GM21723 (cell line): ENCODE results near the gene ENOX2.
"Not testable (repeated sequence)": the region's sequence is repeated elsewhere in the genome, so short reads cannot be mapped to it uniquely, and the experiment has no call there.

Experiments used
- ATAC-seq: cut with Tn5 transposase; IDR thresholded peaks from one replicate; pipeline ENCODE4 v1.9.1; 2021; ENCODE audit warnings: mild to moderate bottlenecking, moderate library complexity; ENCODE audit not compliant: unreplicated experiment

ENOX2 gene

GRCh38 chrX:130902783-130903613 is at the start of gene ENOX2:
TSS of gene ENOX2 (minus strand) at chrX:130903209. CDS start at chrX:130703216, 199,993 bp downstream.
- peak; percentile 99 for ATAC-seq

DNA sequence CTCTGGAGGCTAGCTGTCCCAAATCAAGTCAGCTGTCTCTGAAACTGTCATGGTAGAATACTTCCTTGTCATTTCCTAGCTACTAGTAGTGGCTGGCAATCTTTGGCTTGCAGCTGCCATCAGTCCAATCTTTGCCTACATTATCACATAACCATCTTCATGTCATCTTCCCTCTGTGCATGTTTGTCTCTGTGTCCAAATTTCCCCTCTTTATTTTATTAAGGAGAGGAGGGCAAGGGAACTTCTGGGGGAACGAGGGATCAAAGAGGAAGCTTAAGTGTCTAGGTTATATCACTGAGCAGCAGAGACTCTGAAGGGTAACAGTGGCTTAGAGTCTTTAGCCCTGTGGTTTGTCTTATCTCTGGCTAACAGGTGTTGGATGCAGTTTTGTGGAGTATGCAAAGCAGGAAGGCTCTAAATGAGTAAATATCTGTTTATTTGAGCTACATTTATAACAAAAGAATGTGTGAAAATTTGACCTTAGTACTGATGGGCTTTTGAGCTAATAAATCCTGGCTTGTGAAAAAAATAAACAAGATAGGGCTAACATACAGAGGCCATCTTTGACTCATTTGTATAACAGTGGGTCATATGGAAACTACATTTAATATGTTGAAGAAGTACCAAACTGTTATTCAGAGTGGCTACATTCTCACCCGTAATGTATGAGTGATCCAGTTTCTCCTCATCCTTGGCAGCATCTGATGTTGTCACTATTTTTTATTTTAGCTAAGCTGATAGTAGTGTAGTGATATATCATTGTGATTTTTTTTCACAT is 49.4 kb upstream of the ENOX2 start:
- ATAC-seq, result peak; percentile 96

GRCh38 chrX:130944230-130944629 is 41.2 kb upstream of the ENOX2 start:
- no peak for ATAC-seq

GRCh38 chrX:130937101-130937500 is 34.1 kb upstream of the ENOX2 start:
- ATAC-seq, result no peak

GRCh38 chrX:130933358-130933757 is 30.3 kb upstream of the ENOX2 start:
- no peak for ATAC-seq

GRCh38 chrX:130920405-130920804 is 17.4 kb upstream of the ENOX2 start:
- ATAC-seq, result not testable (repeated sequence)

GRCh38 chrX:130919676-130920075 is 16.7 kb upstream of the ENOX2 start:
- ATAC-seq, result not testable (repeated sequence)

DNA sequence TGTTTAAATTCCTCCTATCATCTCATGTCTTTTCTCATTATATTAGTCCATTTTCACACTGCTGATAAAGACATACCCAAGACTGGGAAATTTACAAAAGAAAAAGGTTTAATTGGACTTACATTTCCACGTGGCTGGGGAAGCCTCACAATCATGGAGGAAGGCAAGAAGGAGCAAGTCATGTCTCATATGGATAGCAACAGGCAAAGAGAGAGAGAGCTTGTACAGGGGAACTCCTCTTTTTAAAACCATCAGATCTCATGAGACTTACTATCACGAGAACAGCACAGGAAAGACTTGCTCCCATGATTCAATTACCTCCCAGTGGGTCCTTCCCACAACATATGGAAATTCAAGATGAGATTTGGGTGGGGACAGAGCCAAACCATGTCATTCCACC is 15.5 kb upstream of the ENOX2 start:
- not testable (repeated sequence) for ATAC-seq

DNA sequence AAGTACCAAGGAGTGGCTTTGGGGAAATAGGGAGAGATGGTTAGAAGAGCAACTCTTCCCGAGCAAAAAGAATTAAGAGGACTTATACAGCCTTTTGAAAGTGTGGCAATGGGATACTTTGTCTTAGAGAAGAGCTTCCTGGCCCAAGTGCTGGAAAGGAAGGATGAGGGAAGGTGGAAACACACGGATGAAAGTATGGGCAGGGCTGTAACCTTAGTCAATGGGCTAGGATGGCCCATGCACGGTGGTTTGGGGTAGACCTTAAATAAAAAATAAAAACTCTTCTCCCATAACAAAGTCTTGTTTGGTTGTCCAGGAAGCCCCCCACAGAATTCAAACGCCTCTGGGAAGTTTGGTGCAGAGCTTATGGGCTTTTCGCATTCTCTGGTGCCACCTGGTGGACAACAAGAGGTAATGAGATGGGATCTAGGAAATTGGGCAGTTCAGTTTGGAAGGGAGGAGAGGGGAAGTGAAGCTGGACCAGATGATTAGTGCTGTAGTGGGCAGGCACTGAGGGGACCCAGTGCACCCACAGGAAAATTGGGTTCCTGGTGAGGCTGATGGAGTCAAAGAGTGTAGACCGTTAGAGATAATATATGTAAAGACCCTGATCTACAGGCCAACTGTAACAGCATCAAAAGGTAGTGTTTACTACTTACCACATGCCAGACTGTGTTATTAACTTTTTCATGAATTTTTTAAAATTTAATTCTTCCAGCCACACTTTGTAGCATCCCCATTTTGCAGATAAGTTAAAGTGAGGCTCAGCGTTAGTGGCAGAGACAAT is 13.8 kb upstream of the ENOX2 start:
- peak; percentile 84 for ATAC-seq

GRCh38 chrX:130915302-130915701 is 12.3 kb upstream of the ENOX2 start:
- no peak for ATAC-seq

GRCh38 chrX:130909469-130910136 is 6.6 kb upstream of the ENOX2 start:
- no peak for ATAC-seq

DNA sequence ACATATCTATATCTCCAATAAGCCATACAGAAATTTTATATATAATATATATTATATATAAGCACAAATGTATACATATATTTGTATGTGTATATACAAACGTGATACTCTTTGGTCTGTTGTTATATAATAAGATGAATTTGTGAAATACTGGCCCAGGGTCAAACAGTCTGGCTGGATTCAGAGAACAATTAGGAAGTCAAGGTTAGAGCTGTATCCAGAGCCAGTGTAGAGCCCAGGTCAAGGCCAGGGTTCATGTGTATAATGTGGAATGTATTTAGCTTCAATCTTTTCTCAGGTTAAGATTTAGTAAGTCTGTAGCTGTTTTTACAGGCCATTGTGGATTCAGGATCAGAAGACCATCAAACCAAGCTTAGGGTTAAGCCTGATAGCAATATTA is 3.8 kb upstream of the ENOX2 start:
- ATAC-seq, result no peak

DNA sequence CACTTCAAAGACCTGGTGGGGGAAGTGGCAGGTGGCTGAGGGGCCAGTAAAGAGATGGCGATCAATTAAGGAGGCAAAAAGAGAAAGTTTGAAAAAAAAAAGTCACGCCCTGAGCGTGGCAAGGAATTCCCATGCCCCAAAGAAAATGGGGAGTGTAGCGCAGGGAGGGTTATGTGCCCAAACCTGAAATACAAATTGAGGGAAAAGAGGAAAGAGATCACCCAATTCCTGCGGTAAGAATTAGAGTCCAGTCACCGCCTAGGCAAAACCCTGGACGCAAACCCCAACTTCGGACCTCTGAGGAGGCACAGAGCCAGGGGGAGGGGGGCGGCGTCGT is 595 bp downstream of the ENOX2 start:
- ATAC-seq, result no peak

DNA sequence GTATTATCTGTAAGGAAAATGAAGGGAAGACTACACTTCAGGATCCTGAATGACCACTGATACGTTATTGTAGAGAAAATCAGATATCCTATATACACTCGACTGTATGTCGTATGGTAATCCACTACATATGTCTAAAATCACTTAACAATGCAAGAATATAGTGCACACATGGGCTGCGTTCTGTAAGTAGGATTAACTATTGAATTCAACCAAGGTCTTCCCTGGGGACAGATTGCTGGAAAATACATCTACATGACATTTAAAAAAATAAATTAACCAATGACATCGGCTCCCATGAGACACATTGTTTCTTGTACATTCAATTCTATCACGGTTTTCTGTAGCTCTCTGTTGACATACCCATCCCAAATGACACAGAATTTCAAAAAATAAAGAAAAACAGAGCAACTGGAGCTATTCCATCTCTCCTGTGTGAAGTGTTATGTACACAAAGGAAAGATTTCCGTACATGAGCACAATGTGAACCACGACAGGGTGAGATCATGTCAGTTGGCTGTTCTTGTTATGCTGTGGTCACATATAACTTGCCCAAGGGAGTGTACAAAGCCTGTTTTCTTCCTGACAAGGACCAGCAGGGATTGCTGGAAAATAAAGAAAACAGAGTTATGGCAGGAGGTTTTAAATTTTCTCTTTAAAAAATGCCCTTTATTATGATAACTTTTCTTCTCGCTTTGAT is 6.1 kb downstream of the ENOX2 start:
- no peak for ATAC-seq

DNA sequence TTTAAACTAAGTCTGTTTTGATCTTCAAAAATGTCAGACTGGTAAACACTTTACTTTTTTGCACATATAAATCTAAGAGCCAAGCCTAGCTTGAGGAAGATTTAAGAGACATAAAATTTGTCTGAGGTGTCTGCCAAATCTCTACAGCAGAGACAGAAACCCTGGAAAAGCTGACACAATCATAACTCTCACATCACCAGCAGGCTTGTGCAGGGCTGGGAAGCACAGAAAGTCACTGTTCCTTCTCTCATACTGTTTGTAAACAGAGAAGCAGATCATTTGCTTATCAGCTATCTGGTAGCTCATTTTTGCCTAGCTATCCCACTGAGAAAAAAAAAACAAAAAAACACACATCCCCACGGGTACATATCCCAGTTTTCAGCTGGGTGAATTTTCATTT is 7.0 kb downstream of the ENOX2 start:
- no peak for ATAC-seq

GRCh38 chrX:130895299-130895698 is 7.7 kb downstream of the ENOX2 start:
- no peak for ATAC-seq

DNA sequence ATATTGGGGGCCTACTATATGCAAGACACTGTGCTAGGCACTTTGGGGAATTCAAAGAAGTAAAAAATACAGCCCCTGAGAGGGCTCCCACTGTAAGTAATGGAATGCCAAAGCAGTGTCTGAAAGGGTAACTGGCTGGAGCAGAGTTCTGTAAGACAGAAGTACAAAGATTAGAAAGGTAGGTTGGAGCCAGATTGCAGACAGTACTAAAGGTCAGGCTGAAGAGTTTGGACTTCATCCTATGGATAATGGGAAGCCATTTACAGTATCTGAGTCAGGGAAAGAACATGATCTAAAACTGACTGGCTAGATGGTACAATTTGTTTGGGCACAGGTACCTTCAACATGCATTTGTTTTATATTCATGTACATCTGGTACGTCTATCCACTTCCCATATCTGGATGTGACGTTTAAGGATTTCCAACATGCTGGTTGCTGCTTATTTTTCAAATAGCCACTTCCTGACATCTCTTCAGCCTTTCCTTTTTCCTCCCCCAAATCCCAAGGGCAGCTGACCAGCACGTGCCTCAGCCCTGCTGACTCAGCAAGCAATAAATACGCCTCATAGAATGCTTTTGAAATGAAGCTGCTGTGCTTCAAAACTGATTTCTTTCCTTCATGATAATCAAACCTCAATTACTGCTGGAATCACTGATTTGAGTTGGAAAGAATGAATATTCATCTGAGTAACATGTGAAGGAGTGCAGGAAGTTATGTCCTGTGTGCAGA is 9.5 kb downstream of the ENOX2 start:
- no peak for ATAC-seq

- ATAC-seq, result no peak
Measured at GRCh38 chrX:130887376-130887775, 15.6 kb downstream of the ENOX2 start.

GRCh38 chrX:130885996-130886395 is 17.0 kb downstream of the ENOX2 start:
- no peak for ATAC-seq

DNA sequence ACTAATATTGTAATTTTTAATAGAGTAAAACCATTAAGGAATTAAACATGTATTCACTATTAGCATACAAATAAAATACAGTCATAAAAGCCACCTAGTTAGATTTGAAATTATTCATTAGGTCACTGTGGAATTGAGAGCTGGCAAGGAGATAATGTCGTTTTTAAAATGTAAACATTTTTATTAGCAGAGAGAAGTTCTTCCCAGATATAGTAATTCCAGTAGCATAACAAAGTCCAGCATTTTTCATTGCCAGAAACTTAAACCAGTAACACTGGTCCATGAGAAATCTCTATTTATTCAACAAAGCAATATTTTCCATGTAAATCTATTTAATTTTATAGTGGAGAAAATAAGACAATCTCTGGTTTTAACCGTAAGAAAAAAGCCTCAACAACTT is 17.5 kb downstream of the ENOX2 start:
- ATAC-seq, result no peak
